ENCODE measurements around the gene ARHGAP44. TPM values are rescaled to one million over a fixed set of nuclear protein-coding genes. Genes with fewer than 3 reads are reported as not detected.

Gene ARHGAP44
- total RNA-seq, 1 experiment from 2014 or later: 0.40 TPM

- no peak for DNase-seq
- Histone ChIP-seq H2AFZ (ENCODE audit: low read length) (no peak overlapping the region), H3K4me1 (ENCODE audit: insufficient read depth, low read length) (peaks cover under 1% of the 10 kb centered on the region; the same call in 1 of the 2 replicates), H3K27ac (ENCODE audit: low read length) (no peak overlapping the region), H3K79me2 (ENCODE audit: low read length) (no peaks in the 10 kb centered on the region), H3K4me3 (ENCODE audit: low read length) (no peak overlapping the region), H3F3A (ENCODE audit: low read length, unreplicated experiment) (no peaks in the 10 kb centered on the region), H3K27me3 (ENCODE audit: low read length) (no peaks in the 10 kb centered on the region), H3K36me3 (ENCODE audit: low read depth, low read length) (peaks cover 91% of the 10 kb centered on the region), H3K9ac (ENCODE audit: low read length) (no peak overlapping the region), H3K4me2 (ENCODE audit: low read length) (no peak overlapping the region), H3K9me2 (replicated peaks; ENCODE audit: low read length) (no peaks in the 10 kb centered on the region), H4K20me1 (ENCODE audit: low read length) (0 out of 2 replicates have a peak, but pooled peaks cover 6% of the 10 kb centered on the region), H3K9me3 (ENCODE audit: low read length) (no peaks in the 10 kb centered on the region)
- no peak for ATAC-seq
- CTCF ChIA-PET: no interaction called here
- POLR2A ChIA-PET (ENCODE audit: unreplicated experiment): no interaction called here
- intact Hi-C loops (cut with micrococcal nuclease): no loop called here
- TF ChIP-seq EZH2phosphoT487 (IDR thresholded peaks at IDR 0.05; ENCODE audit: borderline replicate concordance, low read length) (no peak), EZH2 (IDR thresholded peaks at IDR 0.05; ENCODE audit: low read length, unreplicated experiment) (no peak), CTCF (conservative IDR thresholded peaks at IDR 0.05; ENCODE audit: low read depth, low read length) (no peak)
- BruUV-seq (replicated peaks): no TSS peak
Observed at GRCh38 chr17:12998874-12999273, 209.6 kb downstream of the ARHGAP44 start.

- Histone ChIP-seq H3K27ac (ENCODE audit: low read length) (no peak overlapping the region), H3K9me2 (replicated peaks; ENCODE audit: low read length) (no peaks in the 10 kb centered on the region), H3F3A (ENCODE audit: low read length, unreplicated experiment) (no peaks in the 10 kb centered on the region), H3K4me3 (ENCODE audit: low read length) (no peak overlapping the region), H4K20me1 (ENCODE audit: low read length) (0 out of 2 replicates have a peak, but pooled peaks cover 13% of the 10 kb centered on the region), H3K4me2 (ENCODE audit: low read length) (no peak overlapping the region), H3K4me1 (ENCODE audit: insufficient read depth, low read length) (peaks cover 9% of the 10 kb centered on the region; the same call in 1 of the 2 replicates), H2AFZ (ENCODE audit: low read length) (no peak overlapping the region), H3K36me3 (ENCODE audit: low read depth, low read length) (peaks cover 90% of the 10 kb centered on the region), H3K9ac (ENCODE audit: low read length) (no peak overlapping the region), H3K9me3 (ENCODE audit: low read length) (no peaks in the 10 kb centered on the region), H3K79me2 (ENCODE audit: low read length) (no peaks in the 10 kb centered on the region), H3K27me3 (ENCODE audit: low read length) (no peaks in the 10 kb centered on the region)
- no peak for DNase-seq
- ChIA-PET CTCF (no interaction called here), POLR2A (ENCODE audit: unreplicated experiment) (no interaction called here)
- no peak for ATAC-seq
- TF ChIP-seq CTCF (conservative IDR thresholded peaks at IDR 0.05; ENCODE audit: low read depth, low read length): no peak
- TF ChIP-seq EZH2phosphoT487 (IDR thresholded peaks at IDR 0.05; ENCODE audit: borderline replicate concordance, low read length): no peak
- TF ChIP-seq EZH2 (IDR thresholded peaks at IDR 0.05; ENCODE audit: low read length, unreplicated experiment): no peak
- no TSS peak for BruUV-seq (replicated peaks)
- intact Hi-C loops (cut with micrococcal nuclease): loop anchor here (5.0 kb wide), 2 partner anchors 743 to 818 kb away; no protein-coding TSS in a partner anchor
Observed at GRCh38 chr17:13000561-13000960, 211.3 kb downstream of the ARHGAP44 start.

GRCh38 chr17:13001991-13002615, 212.8 kb downstream of the ARHGAP44 start:
- POLR2A ChIA-PET (ENCODE audit: unreplicated experiment): no interaction called here
- H3K36me3 ChIP-seq (ENCODE audit: low read depth, low read length): peaks cover 79% of the 10 kb centered on the region
- 0 out of 2 replicates have a peak, but pooled peaks cover 13% of the 10 kb centered on the region for H4K20me1 ChIP-seq (ENCODE audit: low read length)
- DNase-seq (no peak), ATAC-seq (no peak)
- no peak overlapping the region for H3K4me2 ChIP-seq (ENCODE audit: low read length)
- intact Hi-C loops (cut with micrococcal nuclease): loop anchor here (2.0 to 5.0 kb wide), 3 partner anchors 73 to 820 kb away; no protein-coding TSS in a partner anchor
- BruUV-seq (replicated peaks): no TSS peak
- H3K9ac ChIP-seq (ENCODE audit: low read length): no peak overlapping the region
- TF ChIP-seq EZH2phosphoT487 (IDR thresholded peaks at IDR 0.05; ENCODE audit: borderline replicate concordance, low read length) (no peak), CTCF (conservative IDR thresholded peaks at IDR 0.05; ENCODE audit: low read depth, low read length) (no peak), EZH2 (IDR thresholded peaks at IDR 0.05; ENCODE audit: low read length, unreplicated experiment) (no peak)
- no peak overlapping the region for H3K4me3 ChIP-seq (ENCODE audit: low read length)
- H3K79me2 ChIP-seq (ENCODE audit: low read length): no peaks in the 10 kb centered on the region
- H3K9me3 ChIP-seq (ENCODE audit: low read length): no peaks in the 10 kb centered on the region
- no peaks in the 10 kb centered on the region for H3K9me2 ChIP-seq (replicated peaks; ENCODE audit: low read length)
- H3F3A ChIP-seq (ENCODE audit: low read length, unreplicated experiment): no peaks in the 10 kb centered on the region
- CTCF ChIA-PET: interaction anchor here (0.7 kb wide), 1 partner anchor 16 kb away, joined by 3 read pairs; no protein-coding TSS in a partner anchor
- no peak overlapping the region for H3K27ac ChIP-seq (ENCODE audit: low read length)
- H3K27me3 ChIP-seq (ENCODE audit: low read length): no peaks in the 10 kb centered on the region
- no peak overlapping the region for H2AFZ ChIP-seq (ENCODE audit: low read length)
- peaks cover 9% of the 10 kb centered on the region; the same call in 1 of the 2 replicates for H3K4me1 ChIP-seq (ENCODE audit: insufficient read depth, low read length)
